Gastroesophageal sphincter (tissue), 3 donors: ENCODE results near the gene FSD2.

ENCODE experiments used
- CTCF ChIP-seq, 4 experiments: fragments of 200-600 bp in 2 of 4; fragments of 450-650 bp in 2 of 4; sonication (generic) in 1 of 4; IDR thresholded peaks; one replicate each; pipeline ENCODE4 v1.5.1; 2017 to 2019; ENCODE audit warnings: antibody characterized with exemption in 4 of 4, mild to moderate bottlenecking in 2 of 4, moderate library complexity in 2 of 4
- EP300 ChIP-seq: sonication (generic); formaldehyde crosslinking; IDR thresholded peaks from one replicate; pipeline ENCODE4 v1.6.1; 2017; ENCODE audit warnings: antibody characterized with exemption, mild to moderate bottlenecking
- POLR2A ChIP-seq, 2 donors: fragments of 450-650 bp; IDR thresholded peaks; one replicate each; pipeline ENCODE4 v1.6.1; 2017; ENCODE audit warnings: antibody characterized with exemption in 2 of 2, mild to moderate bottlenecking in 2 of 2, moderate library complexity in 1 of 2
- POLR2AphosphoS5 ChIP-seq: sonication (generic); formaldehyde crosslinking; IDR thresholded peaks from one replicate; pipeline ENCODE4 v1.6.1; 2017; ENCODE audit warnings: antibody characterized with exemption

- TF ChIP-seq EP300 (no peak), POLR2A (IDR thresholded peaks at IDR 0.05) (no peak), CTCF (IDR thresholded peaks at IDR 0.05) (no peak), POLR2AphosphoS5 (no peak)
Observed at GRCh38 chr15:82789491-82789890, 16.4 kb downstream of the FSD2 start.
